HG03571 (cell line): ENCODE measurements around the gene PLEKHA4.
"Not testable (repeated sequence)": the region's sequence is repeated elsewhere in the genome, so short reads cannot be mapped to it uniquely, and the experiment has no call there.

Experiments
- ATAC-seq: cut with Tn5 transposase; IDR thresholded peaks from one replicate; pipeline ENCODE4 v1.9.1; 2021; ENCODE audit not compliant: unreplicated experiment

The PLEKHA4 gene

DNA sequence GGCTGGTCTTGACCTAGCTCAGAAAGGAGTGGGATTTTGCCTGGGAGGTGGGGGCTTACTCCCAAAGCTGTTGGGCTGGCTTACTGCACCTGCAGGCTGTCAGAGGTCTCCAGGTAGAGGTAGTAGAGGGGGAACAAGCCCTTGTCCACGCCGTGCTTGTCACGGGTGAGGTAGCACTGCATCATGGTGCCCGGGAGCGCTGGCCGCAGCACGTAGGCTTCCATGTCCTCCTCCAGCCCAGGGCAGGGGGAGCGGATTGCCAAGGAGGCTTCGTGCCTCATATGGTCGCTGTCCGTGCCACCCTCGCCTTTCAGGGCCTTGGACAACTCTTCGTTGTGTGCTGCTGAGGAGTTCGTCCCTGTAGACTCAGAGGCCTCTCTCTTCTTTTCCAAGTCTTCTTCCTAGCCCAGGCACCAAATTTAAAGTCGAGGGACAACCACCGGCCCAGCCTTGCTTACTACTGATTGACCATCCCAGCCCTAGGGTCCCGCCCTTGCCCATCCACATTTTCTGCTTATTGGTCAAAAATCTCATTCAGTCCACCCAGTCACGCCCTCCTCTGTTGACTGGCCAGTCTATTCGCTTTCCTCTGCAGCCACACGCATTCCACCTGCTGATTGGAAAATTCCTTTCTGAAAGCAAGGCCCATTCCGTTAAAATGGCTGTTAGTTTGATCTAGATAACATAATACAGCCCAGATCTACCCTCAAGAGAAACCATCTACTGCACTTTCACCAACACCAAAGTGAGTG lies 19.6 kb upstream of the PLEKHA4 start:
- ATAC-seq: no peak

DNA sequence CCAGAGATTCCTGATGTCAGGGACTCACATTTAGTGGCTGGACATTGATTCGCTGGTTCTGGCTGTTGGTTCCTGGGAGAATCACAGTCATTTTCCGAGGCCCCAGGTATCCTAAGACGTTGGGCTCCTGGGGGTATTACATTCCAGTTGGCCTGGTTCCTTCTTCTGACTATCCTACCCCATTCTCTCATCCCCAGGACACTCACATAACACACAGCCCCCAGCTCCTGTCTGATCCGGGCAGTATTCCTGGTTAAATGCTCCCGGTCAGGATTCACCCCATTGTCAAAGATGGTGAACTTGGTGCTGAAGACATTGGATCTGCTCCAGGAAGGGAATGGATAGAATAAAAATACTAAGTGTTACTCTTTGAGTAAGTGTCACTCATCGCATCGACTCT lies 15.3 kb upstream of the PLEKHA4 start:
- no peak for ATAC-seq

DNA sequence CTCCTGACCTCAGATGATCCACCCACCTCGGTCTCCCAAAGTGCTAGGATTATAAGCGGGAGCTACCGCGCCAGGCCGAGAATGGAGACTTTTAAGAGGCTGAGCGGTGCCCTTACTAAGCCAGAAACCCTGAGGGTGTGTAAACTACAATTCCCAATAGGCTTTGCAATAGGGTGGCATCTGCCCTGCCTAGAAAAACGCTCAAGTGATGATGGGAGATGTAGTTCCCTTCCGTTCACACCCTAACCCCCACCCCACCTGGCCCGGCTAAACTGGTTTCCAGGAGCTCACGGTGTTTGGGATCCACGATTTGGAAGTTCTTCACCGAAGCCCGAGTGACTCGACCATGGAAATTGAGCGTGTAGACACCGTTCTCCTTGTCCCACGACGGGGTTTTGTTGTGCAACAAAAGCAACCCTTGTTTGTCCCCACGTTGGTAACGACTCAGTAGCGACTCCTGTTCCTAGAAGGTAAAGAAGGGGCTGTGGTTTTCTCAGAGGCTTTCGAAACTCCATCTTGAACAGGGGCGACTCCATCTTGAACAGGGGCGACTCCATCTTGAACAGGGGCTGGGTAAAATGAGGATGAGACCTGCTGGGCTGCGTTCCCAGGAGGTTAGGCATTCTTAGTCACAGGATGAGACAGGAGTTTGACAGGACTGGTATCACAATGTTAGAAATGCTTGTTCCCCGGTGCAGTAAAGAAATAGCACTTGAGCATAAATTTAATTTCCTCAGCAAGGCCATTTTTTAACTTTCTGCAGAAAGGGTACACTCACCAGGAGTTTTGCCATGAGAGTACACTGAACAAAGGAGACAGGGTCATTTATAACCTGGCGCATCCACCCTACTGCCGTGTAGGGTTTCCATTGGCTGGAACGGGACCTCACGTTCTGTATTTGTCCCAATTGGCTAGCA lies 13.6 kb upstream of the PLEKHA4 start:
- ATAC-seq: no peak

DNA sequence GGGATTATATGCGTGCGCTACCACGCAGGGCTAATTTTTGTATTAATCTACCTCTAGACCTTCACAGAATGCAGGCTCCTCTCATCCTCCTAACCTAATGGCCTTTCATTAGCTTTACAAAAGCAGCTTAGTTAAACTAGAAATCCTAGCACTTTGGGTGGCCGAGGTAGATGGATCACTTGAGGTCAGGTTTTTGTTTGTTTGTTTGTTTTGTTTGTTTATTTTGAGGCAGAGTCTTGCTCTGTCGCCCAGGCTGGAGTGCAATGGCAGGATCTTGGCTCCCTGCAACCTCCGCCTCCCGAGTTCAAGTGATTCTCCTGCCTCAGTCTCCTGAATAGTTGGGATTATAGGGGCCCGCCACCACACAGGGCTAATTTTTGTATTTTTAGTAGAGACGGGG lies 11.3 kb upstream of the PLEKHA4 start:
- not testable (repeated sequence) for ATAC-seq

DNA sequence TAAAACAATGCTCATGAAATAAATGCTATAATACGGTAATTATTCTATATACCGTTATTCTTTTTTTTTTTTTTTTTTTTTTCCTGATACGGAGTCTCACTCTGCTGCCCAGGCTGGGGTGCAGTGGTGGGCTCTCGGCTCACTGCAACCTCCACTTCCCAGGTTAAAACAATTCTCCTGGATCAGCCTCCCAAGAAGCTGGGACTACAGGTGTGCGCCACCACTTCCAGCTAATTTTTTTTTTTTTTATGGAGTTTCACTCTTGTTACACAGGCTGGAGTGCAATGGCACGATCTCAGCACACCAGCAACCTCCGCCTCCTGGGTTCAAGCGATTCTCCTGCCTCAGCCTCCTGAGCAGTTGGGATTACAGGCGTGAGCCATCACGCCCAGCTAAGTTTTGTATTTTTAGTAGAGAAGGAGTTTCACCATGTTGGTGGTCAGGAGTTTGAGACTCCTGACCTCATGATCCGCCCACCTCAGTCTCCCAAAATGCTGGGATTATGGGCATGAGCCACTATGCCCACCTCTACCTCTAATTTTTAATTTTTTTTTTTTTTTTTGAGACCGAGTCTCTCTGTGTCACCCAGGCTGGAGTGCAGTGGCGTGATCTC lies 10.7 kb upstream of the PLEKHA4 start:
- no peak for ATAC-seq

DNA sequence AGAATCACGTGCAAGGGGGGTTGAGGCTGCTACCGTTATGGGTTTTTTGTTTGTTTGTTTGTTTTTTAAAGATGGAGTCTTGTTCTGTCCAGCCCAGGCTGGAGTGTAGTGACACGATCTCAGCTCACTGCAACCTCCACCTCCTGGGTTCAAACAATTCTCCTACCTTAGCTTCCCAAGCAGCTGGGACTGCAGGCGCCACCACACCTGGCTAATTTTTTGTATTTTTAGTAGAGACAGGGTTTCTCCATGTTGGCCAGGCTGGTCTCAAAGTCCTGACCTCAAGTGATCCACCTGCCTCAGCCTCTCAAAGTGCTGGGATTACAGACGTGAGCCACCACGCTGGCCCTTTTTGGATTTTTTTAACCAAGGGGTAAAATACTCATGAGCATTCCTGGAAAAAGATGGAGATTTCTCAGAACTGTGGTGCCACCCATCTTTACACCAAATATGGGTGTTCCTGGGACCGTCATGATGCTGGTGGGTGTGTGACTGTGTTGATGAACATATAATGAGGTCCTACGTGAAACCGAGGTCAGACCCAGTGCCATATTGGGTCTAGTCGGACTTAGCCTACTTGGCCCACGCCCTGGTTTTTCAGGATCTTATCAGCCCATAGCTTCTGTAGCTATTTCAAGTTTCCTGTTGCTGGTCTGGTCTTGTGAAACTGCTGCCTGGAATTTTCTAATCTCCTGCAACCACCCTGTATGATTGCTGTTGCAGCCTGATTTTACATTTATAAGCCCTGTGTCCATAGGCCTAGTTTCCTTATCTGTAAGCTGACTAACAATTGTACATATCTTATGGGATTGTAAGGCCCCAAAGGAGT lies 10.0 kb upstream of the PLEKHA4 start:
- no peak for ATAC-seq

DNA sequence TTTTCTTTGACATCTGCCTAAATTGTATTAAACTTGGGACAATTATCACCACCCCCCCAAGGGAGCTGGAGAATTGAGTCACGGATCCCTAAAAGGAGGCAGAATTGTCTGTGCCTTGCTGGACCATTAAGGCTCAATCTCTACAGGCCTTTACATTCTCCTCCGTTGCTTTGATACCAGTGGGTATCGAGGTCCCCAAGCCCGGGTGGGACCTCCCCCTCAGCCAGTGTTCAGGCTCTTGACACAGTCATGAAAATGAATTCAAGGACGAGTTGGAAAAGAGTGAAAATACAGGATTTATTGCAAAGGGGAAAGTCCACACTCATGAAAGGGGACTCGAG lies 9.4 kb upstream of the PLEKHA4 start:
- ATAC-seq: no peak

DNA sequence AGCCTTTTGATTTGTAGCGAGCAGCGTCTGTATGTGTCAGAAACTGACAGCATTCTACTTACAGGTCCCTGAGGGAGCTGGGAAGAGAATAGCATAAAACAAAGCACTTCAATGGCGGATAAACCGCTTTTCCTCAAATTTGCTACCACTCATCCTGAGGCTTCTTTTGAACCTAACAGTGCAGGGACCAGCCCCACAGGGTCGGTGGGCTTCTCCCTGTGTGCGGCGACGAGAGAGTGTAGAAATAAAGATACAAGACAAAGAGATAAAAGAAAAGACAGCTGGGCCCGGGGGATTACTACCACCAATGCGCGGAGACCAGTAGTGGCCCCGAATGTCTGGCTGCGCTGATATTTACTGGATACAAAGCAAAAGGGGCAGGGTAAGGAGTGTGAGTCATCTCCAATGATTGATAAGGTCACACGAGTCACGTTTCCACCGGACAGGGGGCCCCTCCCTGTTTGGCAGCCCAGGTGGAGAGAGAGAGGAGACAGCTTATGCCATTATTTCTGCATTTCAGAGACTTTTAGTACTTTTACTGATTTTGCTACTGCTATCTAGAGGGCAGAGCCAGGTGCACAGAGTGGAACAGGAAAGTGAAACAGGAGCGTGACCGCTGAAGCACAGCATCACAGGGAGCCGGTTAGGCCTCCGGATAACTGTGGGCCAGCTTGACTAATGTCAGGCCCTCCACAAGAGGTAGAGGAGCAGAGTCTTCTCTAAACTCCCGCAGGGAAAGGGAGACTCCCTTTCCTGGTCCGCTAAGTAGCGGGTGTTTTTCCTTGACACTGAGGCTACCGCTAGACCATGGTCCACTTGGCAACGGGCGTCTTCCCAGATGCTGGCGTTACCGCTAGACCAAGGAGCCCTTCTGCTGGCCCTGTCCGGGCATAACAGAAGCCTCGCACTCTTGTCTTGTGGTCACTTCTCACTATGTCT lies 7.9 kb upstream of the PLEKHA4 start:
- ATAC-seq: not testable (repeated sequence)

DNA sequence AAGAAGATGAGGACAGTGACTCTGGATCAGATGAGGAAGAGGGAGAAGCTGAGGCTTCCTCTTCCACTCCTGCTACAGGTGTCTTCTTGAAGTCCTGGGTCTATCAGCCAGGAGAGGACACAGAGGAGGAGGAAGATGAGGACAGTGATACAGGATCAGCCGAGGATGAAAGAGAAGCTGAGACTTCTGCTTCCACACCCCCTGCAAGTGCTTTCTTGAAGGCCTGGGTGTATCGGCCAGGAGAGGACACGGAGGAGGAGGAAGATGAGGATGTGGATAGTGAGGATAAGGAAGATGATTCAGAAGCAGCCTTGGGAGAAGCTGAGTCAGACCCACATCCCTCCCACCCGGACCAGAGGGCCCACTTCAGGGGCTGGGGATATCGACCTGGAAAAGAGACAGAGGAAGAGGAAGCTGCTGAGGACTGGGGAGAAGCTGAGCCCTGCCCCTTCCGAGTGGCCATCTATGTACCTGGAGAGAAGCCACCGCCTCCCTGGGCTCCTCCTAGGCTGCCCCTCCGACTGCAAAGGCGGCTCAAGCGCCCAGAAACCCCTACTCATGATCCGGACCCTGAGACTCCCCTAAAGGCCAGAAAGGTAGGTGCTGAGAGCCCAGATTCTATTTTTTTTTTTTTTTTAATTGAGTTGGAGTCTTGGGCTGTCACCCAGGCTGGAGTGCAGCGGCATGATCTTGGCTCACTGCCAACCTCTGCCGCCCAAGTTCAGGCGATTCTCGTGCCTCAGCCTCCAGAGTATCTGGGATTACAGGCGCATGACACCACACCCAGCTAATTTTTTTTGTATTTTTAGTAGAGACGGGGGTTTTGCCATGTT lies 6.1 kb upstream of the PLEKHA4 start:
- no peak for ATAC-seq

DNA sequence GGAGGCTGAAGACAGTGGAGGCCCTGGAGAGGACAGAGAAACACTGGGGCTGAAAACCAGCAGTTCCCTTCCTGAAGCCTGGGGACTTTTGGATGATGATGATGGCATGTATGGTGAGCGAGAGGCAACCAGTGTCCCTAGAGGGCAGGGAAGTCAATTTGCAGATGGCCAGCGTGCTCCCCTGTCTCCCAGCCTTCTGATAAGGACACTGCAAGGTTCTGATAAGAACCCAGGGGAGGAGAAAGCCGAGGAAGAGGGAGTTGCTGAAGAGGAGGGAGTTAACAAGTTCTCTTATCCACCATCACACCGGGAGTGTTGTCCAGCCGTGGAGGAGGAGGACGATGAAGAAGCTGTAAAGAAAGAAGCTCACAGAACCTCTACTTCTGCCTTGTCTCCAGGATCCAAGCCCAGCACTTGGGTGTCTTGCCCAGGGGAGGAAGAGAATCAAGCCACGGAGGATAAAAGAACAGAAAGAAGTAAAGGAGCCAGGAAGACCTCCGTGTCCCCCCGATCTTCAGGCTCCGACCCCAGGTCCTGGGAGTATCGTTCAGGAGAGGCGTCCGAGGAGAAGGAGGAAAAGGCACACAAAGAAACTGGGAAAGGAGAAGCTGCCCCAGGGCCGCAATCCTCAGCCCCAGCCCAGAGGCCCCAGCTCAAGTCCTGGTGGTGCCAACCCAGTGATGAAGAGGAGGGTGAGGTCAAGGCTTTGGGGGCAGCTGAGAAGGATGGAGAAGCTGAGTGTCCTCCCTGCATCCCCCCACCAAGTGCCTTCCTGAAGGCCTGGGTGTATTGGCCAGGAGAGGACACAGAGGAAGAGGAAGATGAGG lies 5.3 kb upstream of the PLEKHA4 start:
- ATAC-seq: no peak

DNA sequence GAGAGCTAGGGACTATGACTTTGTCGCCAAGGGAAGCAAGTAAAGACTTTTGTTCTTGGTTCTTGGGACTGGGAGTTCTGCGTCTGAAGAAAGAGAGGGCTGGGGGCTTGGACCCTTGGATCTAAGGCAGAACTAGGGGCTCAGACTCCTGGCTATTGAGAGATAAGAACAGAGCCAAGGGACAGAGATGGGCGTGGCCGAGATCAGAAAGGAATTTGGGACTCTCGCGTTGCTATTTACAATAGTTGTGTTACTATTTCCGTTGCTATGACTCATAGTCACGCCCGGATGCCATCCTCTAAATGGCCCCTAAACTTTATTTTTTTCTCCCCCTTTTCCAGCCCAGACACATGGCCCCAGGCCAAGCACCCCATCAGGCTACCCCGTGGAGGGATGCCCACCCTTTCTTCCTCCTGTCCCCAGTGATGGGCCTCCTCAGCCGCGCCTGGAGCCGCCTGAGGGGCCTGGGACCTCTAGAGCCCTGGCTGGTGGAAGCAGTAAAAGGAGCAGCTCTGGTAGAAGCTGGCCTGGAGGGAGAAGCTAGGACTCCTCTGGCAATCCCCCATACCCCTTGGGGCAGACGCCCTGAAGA lies 4.6 kb upstream of the PLEKHA4 start:
- ATAC-seq: no peak

DNA sequence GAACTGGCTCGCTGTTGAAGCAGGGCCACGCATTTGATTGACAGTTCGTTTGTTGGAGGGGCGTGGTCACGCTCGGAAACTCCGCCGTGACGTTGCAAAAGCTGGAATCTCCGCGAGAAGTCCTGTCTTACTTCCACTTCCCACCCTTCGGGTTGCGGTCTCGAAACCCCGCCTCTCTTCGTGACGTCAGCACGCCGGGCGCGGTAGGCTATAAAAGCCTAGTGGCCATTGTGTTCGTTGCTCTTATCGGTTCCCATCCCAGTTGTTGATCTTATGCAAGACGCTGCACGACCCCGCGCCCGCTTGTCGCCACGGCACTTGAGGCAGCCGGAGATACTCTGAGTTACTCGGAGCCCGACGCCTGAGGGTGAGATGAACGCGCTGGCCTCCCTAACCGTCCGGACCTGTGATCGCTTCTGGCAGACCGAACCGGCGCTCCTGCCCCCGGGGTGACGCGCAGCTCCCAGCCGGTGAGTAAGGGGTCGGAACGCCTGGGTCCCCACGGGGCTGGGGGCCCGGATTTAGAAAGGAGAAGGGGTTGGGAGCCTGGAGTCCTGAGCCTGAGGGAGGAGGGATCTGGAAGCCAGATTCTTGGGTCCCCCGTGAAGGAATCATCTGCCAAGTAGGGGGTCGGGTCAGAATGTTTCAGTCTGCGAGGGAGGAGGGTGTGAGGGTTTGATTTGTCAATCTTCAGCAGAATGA lies 3.9 kb upstream of the PLEKHA4 start, which contains the start of gene PPP1R15A:
Gene PPP1R15A (plus strand): TSS at position 240 of the 702 bp plus-strand sequence. CDS start 813 bp downstream, outside the sequence.
- ATAC-seq: peak; percentile 45

DNA sequence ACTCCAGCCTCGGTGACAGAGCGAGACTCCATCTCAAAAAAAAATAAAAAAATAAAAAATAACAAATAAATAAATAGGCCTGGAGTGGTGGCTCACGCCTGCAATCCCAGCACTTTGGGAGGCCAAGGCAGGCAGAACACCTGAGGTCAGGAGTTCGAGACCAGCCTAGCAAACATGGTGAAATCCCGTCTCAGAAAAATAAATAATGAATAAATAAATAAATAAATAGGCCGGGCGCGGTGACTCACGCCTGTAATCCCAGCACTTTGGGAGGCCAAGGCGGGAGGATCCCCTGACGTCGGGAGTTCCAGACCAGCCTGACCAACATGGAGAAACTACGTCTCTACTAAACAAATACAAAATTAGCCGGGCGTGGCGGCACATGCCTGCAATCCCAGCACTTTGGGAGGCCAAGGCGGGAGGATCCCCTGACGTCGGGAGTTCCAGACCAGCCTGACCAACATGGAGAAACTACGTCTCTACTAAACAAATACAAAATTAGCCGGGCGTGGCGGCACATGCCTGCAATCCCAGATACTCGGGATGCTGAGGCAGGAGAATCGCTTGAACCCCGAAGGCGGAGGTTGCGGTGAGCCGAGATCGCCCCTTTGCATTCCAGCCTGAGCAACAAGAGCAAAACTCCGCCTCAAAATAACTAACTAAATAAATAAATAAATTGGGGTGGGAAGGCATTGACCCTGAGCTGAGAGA lies 3.2 kb upstream of the PLEKHA4 start:
- ATAC-seq: not testable (repeated sequence)

DNA sequence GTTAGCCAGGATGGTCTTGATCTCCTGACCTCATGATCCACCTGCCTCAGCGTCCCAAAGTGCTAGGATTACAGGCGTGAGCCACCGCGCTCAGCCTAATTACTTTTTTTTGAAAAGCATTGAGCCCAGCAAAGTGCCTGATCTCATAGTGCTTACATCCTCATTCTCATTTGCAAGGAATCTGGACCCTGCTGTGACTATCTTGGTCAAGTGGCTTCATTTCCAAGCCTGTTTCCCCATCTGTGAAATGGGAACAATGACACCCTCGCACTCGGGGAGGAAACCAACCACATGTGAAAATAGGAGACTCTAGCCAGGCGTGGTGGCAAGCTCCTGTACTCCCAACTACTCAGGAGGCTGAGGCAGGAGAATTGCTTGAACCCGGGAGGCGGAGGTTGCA lies 1.6 kb upstream of the PLEKHA4 start:
- ATAC-seq: no peak

DNA sequence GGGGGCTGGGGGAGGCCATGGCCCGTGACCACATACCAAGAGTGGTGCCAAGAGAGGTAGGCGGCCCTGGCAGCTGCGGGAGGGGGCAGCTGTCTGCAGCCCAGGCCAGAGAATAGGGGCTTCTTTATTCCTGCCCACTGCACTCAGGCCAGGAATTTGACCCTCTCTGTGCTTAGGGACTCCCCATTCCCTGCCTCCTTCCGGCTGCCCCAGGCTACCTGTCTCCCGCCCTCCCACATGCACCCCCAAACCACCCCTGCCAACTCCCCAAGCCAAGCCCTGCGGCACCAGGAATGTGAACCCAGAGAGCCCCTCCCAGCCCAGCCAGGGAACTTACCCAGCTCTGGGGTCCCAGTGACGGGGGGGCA lies 687 bp downstream of the PLEKHA4 start:
- no peak for ATAC-seq

DNA sequence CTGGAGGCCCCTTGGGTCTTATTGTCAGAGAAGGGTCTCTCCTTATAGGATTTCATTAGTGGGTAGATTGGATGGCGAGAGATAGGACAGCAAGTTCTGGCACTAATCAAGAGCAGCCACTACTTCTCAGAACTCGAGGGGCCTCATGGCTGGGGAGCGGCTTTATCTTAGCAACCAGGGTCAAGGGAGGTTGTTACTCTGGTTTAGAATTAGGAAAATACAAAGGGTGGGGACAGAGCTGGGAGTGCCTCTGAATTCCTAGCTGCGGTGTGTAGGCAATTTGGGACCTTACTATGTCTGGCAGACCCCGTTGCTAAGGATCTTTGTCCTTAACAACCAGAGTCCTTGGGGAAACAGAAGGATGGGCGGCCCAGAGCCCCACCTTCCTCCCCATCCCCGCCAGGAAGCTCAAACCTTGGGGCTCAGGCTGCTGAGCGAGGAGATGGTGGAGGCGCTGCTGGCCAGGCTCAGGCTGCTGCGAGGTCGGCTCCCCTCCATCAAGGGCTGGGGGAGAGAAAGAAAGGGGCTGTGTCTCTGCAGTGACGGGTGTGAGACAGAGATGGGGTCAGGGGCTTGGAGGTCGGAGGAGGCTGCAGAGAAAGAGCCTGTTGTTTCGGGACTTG lies 1.2 kb downstream of the PLEKHA4 start:
- ATAC-seq: no peak
